ENCODE data around the gene SORCS2. TPM values are rescaled to one million over a fixed set of nuclear protein-coding genes. Genes with fewer than 3 reads are reported as not detected.

Gene SORCS2
- total and polyA plus RNA-seq, 2 of the 8 experiments (the other 6 are each of a cell fraction or from before 2014, with no cell fraction given) = 0.36 to 1.8 TPM

DNA sequence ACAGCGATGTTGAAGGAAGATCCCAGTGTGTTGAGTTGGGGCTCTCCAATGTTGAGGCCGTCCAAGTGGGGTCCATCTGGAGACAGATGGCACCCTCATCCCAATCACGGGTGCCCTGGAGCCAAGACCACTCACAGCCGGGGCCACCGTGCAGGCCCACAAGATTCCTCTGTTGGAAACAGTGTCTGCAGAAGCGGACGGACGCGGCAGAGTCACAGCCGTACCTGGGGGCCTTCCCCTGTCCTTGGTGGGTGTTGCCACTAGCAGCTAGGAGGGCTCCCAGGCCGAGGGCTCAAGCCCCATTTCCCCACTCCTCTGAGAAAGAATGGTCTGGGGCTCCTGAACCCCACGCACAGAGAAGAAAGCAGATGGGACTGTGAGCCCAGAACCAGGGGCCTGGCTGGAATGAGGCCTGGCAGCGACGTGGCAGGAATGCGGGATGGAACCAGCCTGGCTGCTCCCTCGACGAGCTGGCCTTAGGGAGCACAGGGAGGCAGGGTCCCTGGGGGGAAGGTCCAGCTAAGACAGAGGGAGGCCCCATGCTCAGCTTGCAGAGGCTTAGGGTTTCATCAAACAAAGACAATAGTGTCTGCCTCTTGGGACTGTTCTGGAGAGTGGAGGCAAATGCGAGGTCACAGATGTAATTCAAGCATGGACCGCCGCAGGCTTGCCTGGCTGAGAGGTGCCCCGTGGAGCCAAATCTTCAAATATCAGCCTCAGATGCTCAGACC, 518.4 kb downstream of the SORCS2 start (continued):
- TF ChIP-seq RFX5 (IDR thresholded peaks at IDR 0.05; ENCODE audit: borderline replicate concordance, low read depth, low read length) (no peak), YY1 (IDR thresholded peaks at IDR 0.05; ENCODE audit: low read depth, low read length) (no peak), TAF1 (IDR thresholded peaks at IDR 0.05; ENCODE audit: low read depth, low read length) (no peak), SP4 (IDR thresholded peaks at IDR 0.05; ENCODE audit: low read length) (no peak)
